WTC11 (cell line): ENCODE measurements around the gene CSNK1G3. TPM values are rescaled to one million over a fixed set of nuclear protein-coding genes. Genes with fewer than 3 reads are reported as not detected.

ENCODE experiments used
- ATAC-seq: fragments of 200-7000 bp; cut with Tn5 transposase; 2 replicates; pipeline ENCODE4 v1.10.0; 2021; ENCODE audit warnings: mild to moderate bottlenecking, moderate library complexity
- CTCF ChIA-PET: fragments of 300-600 bp; sonication (Branson Sonifier 250); formaldehyde crosslinking; loops from one replicate; lab custom pipeline; 2021; ENCODE audit warnings: antibody characterized with exemption; lab: Charles Lee
- POLR2A ChIA-PET: fragments of 350-600 bp; sonication (Branson Sonifier 250); formaldehyde crosslinking; loops from one replicate; lab custom pipeline; 2021; ENCODE audit warnings: antibody characterized with exemption; lab: Charles Lee
- DNase-seq: peaks from one replicate; pipeline ENCODE4 v3.0.0; 2021; ENCODE audit warnings: low spot score
- H3K27ac Mint-ChIP-seq: 2 replicates; pipeline ENCODE4 v1.8.0; 2021; ENCODE audit warnings: mixed read lengths
- H3K27me3 Mint-ChIP-seq: 2 replicates; pipeline ENCODE4 v1.8.0; 2021; ENCODE audit warnings: low read depth, mild to moderate bottlenecking, moderate library complexity, mixed read lengths
- H3K36me3 Mint-ChIP-seq: 2 replicates; pipeline ENCODE4 v1.8.0; 2021; ENCODE audit warnings: mixed read lengths
- H3K4me1 Mint-ChIP-seq: 2 replicates; pipeline ENCODE4 v1.8.0; 2022; ENCODE audit warnings: mixed read lengths
- H3K4me3 Mint-ChIP-seq: 2 replicates; pipeline ENCODE4 v1.8.0; 2021; ENCODE audit warnings: mild to moderate bottlenecking, moderate library complexity, mixed read lengths
- H3K9me3 Mint-ChIP-seq: 2 replicates; pipeline ENCODE4 v1.8.0; 2021; ENCODE audit warnings: mixed read lengths
- ATF1 ChIP-seq: sonication (generic); formaldehyde crosslinking; IDR thresholded peaks from 2 replicates; pipeline ENCODE4 v1.8.1; 2023; ENCODE audit warnings: mild to moderate bottlenecking, moderate library complexity, missing genetic modification reagents
- CBFB ChIP-seq: sonication (generic); formaldehyde crosslinking; IDR thresholded peaks from 2 replicates; pipeline ENCODE4 v1.8.1; 2022; ENCODE audit warnings: mild to moderate bottlenecking, low read depth, missing genetic modification reagents
- CREB1 ChIP-seq: sonication (generic); formaldehyde crosslinking; IDR thresholded peaks from 2 replicates; pipeline ENCODE4 v1.8.0; 2023; ENCODE audit warnings: mild to moderate bottlenecking, missing genetic modification reagents
- EMX1 ChIP-seq: fragments of 250-450 bp; sonication (Bioruptor Pico); IDR thresholded peaks from 2 replicates; pipeline ENCODE4 v1.8.0; 2021; ENCODE audit warnings: mild to moderate bottlenecking
- ERG ChIP-seq: fragments of 250-450 bp; sonication (Bioruptor Pico); IDR thresholded peaks from 2 replicates; pipeline ENCODE4 v1.8.0; 2021; ENCODE audit warnings: mild to moderate bottlenecking
- ETV6 ChIP-seq: sonication (generic); formaldehyde crosslinking; IDR thresholded peaks from 2 replicates; pipeline ENCODE4 v1.8.1; 2022; ENCODE audit warnings: mild to moderate bottlenecking, missing genetic modification reagents
- FOXK1 ChIP-seq: sonication (generic); formaldehyde crosslinking; IDR thresholded peaks from 2 replicates; pipeline ENCODE4 v1.8.0; 2022; ENCODE audit warnings: mild to moderate bottlenecking, moderate library complexity, missing genetic modification reagents
- FOXP1 ChIP-seq: sonication (generic); formaldehyde crosslinking; IDR thresholded peaks from 2 replicates; pipeline ENCODE4 v1.8.0; 2022; ENCODE audit warnings: missing genetic modification reagents, mild to moderate bottlenecking, moderate library complexity, borderline replicate concordance
- FOXP4 ChIP-seq: sonication (generic); formaldehyde crosslinking; IDR thresholded peaks from 2 replicates; pipeline ENCODE4 v1.8.0; 2022; ENCODE audit warnings: mild to moderate bottlenecking, missing genetic modification reagents
- GTF2I ChIP-seq: fragments of 250-450 bp; sonication (Bioruptor Pico); conservative IDR thresholded peaks from 2 replicates; pipeline ENCODE4 v1.4.0; 2021; ENCODE audit warnings: mild to moderate bottlenecking
- HMGXB4 ChIP-seq: sonication (generic); formaldehyde crosslinking; IDR thresholded peaks from 2 replicates; pipeline ENCODE4 v1.8.1; 2023; ENCODE audit warnings: mild to moderate bottlenecking, moderate library complexity, missing genetic modification reagents
- JAZF1 ChIP-seq: fragments of 250-450 bp; sonication (Bioruptor Pico); IDR thresholded peaks from 2 replicates; pipeline ENCODE4 v1.9.0; 2021; ENCODE audit warnings: moderate library complexity, mild to moderate bottlenecking, inconsistent platforms
- JUN ChIP-seq: sonication (generic); formaldehyde crosslinking; IDR thresholded peaks from 2 replicates; pipeline ENCODE4 v1.8.0; 2023; ENCODE audit warnings: mild to moderate bottlenecking, missing genetic modification reagents
- MAX ChIP-seq: sonication (generic); formaldehyde crosslinking; IDR thresholded peaks from 2 replicates; pipeline ENCODE4 v1.8.0; 2022; ENCODE audit warnings: mild to moderate bottlenecking, missing genetic modification reagents
- NFYB ChIP-seq: sonication (generic); formaldehyde crosslinking; conservative IDR thresholded peaks from 2 replicates; pipeline ENCODE4 v1.8.0; 2022; ENCODE audit warnings: low read depth, missing genetic modification reagents
- NR1H2 ChIP-seq: sonication (generic); formaldehyde crosslinking; IDR thresholded peaks from 2 replicates; pipeline ENCODE4 v1.9.0; 2021; ENCODE audit warnings: mild to moderate bottlenecking, moderate library complexity, missing genetic modification reagents
- RORB ChIP-seq: fragments of 250-450 bp; sonication (Bioruptor Pico); IDR thresholded peaks from 2 replicates; pipeline ENCODE4 v1.9.0; 2021; ENCODE audit warnings: mild to moderate bottlenecking
- SMAD4 ChIP-seq: sonication (generic); formaldehyde crosslinking; IDR thresholded peaks from 2 replicates; pipeline ENCODE4 v1.8.0; 2022; ENCODE audit warnings: mild to moderate bottlenecking, missing genetic modification reagents
- TEAD4 ChIP-seq: sonication (generic); formaldehyde crosslinking; IDR thresholded peaks from 2 replicates; pipeline ENCODE4 v1.8.0; 2022; ENCODE audit warnings: mild to moderate bottlenecking, missing genetic modification reagents
- USF1 ChIP-seq: sonication (generic); formaldehyde crosslinking; IDR thresholded peaks from 2 replicates; pipeline ENCODE4 v1.8.0; 2022; ENCODE audit warnings: mild to moderate bottlenecking, missing genetic modification reagents
- ZNF219 ChIP-seq: sonication (generic); formaldehyde crosslinking; IDR thresholded peaks from 2 replicates; pipeline ENCODE4 v1.8.0; 2023; ENCODE audit warnings: missing genetic modification reagents, mild to moderate bottlenecking, borderline replicate concordance
- ZNF317 ChIP-seq: sonication (generic); formaldehyde crosslinking; IDR thresholded peaks from 2 replicates; pipeline ENCODE4 v1.8.1; 2023; ENCODE audit warnings: low read depth, mild to moderate bottlenecking, moderate library complexity, missing genetic modification reagents, borderline replicate concordance
- ZNF416 ChIP-seq: fragments of 250-450 bp; sonication (Bioruptor Pico); IDR thresholded peaks from 2 replicates; pipeline ENCODE4 v1.9.0; 2021; ENCODE audit warnings: mild to moderate bottlenecking, inconsistent platforms
- total RNA-seq: library from RNA; stranded (reverse); gene quantifications from 3 replicates; pipeline ENCODE4 v1.2.3, GENCODE V29; 2021

Gene CSNK1G3
- total RNA-seq, 1 experiment from 2014 or later: 51.2 TPM

GRCh38 chr5:123599171-123599570 lies 87.2 kb downstream of the CSNK1G3 start:
- no peak overlapping the region for H3K4me3 Mint-ChIP-seq
- no peaks in the 10 kb centered on the region for H3K27me3 Mint-ChIP-seq
- H3K9me3 Mint-ChIP-seq: no peaks in the 10 kb centered on the region
- no peak for ATAC-seq
- TF ChIP-seq ERG (CRISPR knock-in tag) (no peak), MAX (CRISPR knock-in tag) (no peak), CBFB (no peak)
- TF ChIP-seq, all 79 proteins: peak for 0
- no peak overlapping the region for H3K27ac Mint-ChIP-seq
- CTCF ChIA-PET: no interaction called here
- H3K36me3 Mint-ChIP-seq: peaks cover 2% of the 10 kb centered on the region
- peaks cover 7% of the 10 kb centered on the region for H3K4me1 Mint-ChIP-seq
- POLR2A ChIA-PET: no interaction called here
- DNase-seq: no peak

- no peak for DNase-seq
- no peaks in the 10 kb centered on the region for H3K27me3 Mint-ChIP-seq
- CTCF ChIA-PET: no interaction called here
- POLR2A ChIA-PET: no interaction called here
- H3K9me3 Mint-ChIP-seq: no peaks in the 10 kb centered on the region
- no peak overlapping the region for H3K4me3 Mint-ChIP-seq
- TF ChIP-seq FOXK1 (no peak), ATF1 (CRISPR knock-in tag) (no peak)
- H3K36me3 Mint-ChIP-seq: 0 out of 2 replicates have a peak, but pooled peaks cover 2% of the 10 kb centered on the region
- H3K27ac Mint-ChIP-seq: no peak overlapping the region
- ATAC-seq: no peak
- H3K4me1 Mint-ChIP-seq: peaks cover 7% of the 10 kb centered on the region
Observed at GRCh38 chr5:123601610-123602009, 89.6 kb downstream of the CSNK1G3 start.

GRCh38 chr5:123605822-123606221 lies 93.8 kb downstream of the CSNK1G3 start:
- H3K36me3 Mint-ChIP-seq: peaks cover 8% of the 10 kb centered on the region; the same call in 1 of the 2 replicates
- no peaks in the 10 kb centered on the region for H3K9me3 Mint-ChIP-seq
- no peaks in the 10 kb centered on the region for H3K27me3 Mint-ChIP-seq
- H3K27ac Mint-ChIP-seq: no peak overlapping the region
- POLR2A ChIA-PET: no interaction called here
- peaks cover 7% of the 10 kb centered on the region for H3K4me1 Mint-ChIP-seq
- DNase-seq (no peak), ATAC-seq (no peak)
- no peak overlapping the region for H3K4me3 Mint-ChIP-seq
- CTCF ChIA-PET: no interaction called here
- TF ChIP-seq FOXK1 (no peak), GTF2I (CRISPR knock-in tag) (no peak), NR1H2 (no peak), ZNF219 (no peak), HMGXB4 (CRISPR knock-in tag) (no peak), JAZF1 (CRISPR knock-in tag) (no peak), CREB1 (CRISPR knock-in tag) (no peak), USF1 (CRISPR knock-in tag) (no peak)

- ChIA-PET CTCF (interaction anchor here (0.7 to 1.7 kb wide), 8 partner anchors 11 to 261 kb away, joined by 3 to 28 read pairs (median 4); partner anchors contain the start of gene CEP120), POLR2A (interaction anchor here (1.1 kb wide), 1 partner anchor 187 kb away, joined by 5 read pairs; the partner anchor contains the start of gene CEP120)
- DNase-seq: no peak
- Mint-ChIP-seq H3K36me3 (peaks cover 24% of the 10 kb centered on the region), H3K27ac (no peak overlapping the region), H3K9me3 (no peaks in the 10 kb centered on the region), H3K4me1 (no peaks in the 10 kb centered on the region), H3K4me3 (no peak overlapping the region), H3K27me3 (no peaks in the 10 kb centered on the region)
- ATAC-seq: no peak
- TF ChIP-seq RORB (CRISPR knock-in tag): no peak
- no peak for TF ChIP-seq FOXP4
- TF ChIP-seq NFYB (CRISPR knock-in tag): no peak
- no peak for TF ChIP-seq ZNF317 (CRISPR knock-in tag)
- TF ChIP-seq ETV6 (CRISPR knock-in tag): no peak
- TF ChIP-seq FOXP1 (CRISPR knock-in tag): no peak
- no peak for TF ChIP-seq SMAD4 (CRISPR knock-in tag)
- no peak for TF ChIP-seq EMX1
- no peak for TF ChIP-seq ZNF416 (CRISPR knock-in tag)
- no peak for TF ChIP-seq JUN (CRISPR knock-in tag)
- no peak for TF ChIP-seq TEAD4
Observed at GRCh38 chr5:123610209-123610608, 98.2 kb downstream of the CSNK1G3 start.
